Lung (tissue), 12 donors: ENCODE data around the gene OTUD6A. TPM values are rescaled to one million over a fixed set of nuclear protein-coding genes. Genes with fewer than 3 reads are reported as not detected.

Source experiments
- ATAC-seq: fragments of 200-7000 bp; cut with Tn5 transposase; one replicate; pipeline ENCODE4 v1.9.1; 2020; ENCODE audit warnings: moderate number of reproducible peaks; ENCODE audit not compliant: insufficient read depth, low FRiP score
- DNase-seq, 3 donors: peaks; one replicate each; pipeline ENCODE4 v3.0.0-alpha.2; 2013 to 2017
- H3K27ac ChIP-seq, 2 donors: one replicate each; pipeline ENCODE4 v1.5.1; 2013; ENCODE audit warnings: mild to moderate bottlenecking in 2 of 2, moderate library complexity in 2 of 2, control low read depth in 1 of 2, inconsistent platforms in 1 of 2, low read depth in 1 of 2, low read length in 1 of 2
- H3K27me3 ChIP-seq, 3 donors: one replicate each; pipeline ENCODE4 v1.5.1; 2013; ENCODE audit warnings: low read length in 2 of 3; ENCODE audit not compliant: control insufficient read depth in 3 of 3, insufficient read depth in 3 of 3
- H3K36me3 ChIP-seq, 4 donors: one replicate each; pipeline ENCODE4 v1.5.1; 2013; ENCODE audit warnings: low read length in 4 of 4, mild to moderate bottlenecking in 1 of 4, moderate library complexity in 1 of 4; ENCODE audit not compliant: control insufficient read depth in 4 of 4, insufficient read depth in 4 of 4
- H3K4me1 ChIP-seq, 5 donors: one replicate each; pipeline ENCODE4 v1.5.1; 2013; ENCODE audit warnings: low read length in 5 of 5, mild to moderate bottlenecking in 2 of 5, moderate library complexity in 1 of 5; ENCODE audit not compliant: control insufficient read depth in 5 of 5, insufficient read depth in 5 of 5
- H3K4me3 ChIP-seq: one replicate; pipeline ENCODE4 v1.5.1; 2013; ENCODE audit warnings: mild to moderate bottlenecking, control low read depth, moderate library complexity
- H3K9ac ChIP-seq, 2 donors: one replicate each; pipeline ENCODE4 v1.5.1; 2013; ENCODE audit warnings: low read length in 2 of 2, control low read depth in 1 of 2; ENCODE audit not compliant: insufficient read depth in 1 of 2
- H3K9me3 ChIP-seq, 4 donors: one replicate each; pipeline ENCODE4 v1.5.1; 2013; ENCODE audit warnings: low read length in 3 of 4, mild to moderate bottlenecking in 1 of 4, moderate library complexity in 1 of 4; ENCODE audit not compliant: control insufficient read depth in 4 of 4, insufficient read depth in 3 of 4
- CTCF ChIP-seq: IDR thresholded peaks from 2 replicates; pipeline ENCODE4 v1.5.1; 2012; ENCODE audit warnings: mild to moderate bottlenecking; ENCODE audit errors: control extremely low read depth, extremely low read depth
- WGBS, 2 donors: extraction: QIAGEN DNeasy Blood & Tissue Kit; methylation state at CpG; one replicate each; pipeline ENCODE4 v1.1.7; 2013; 5-methylcytosine and 5-hydroxymethylcytosine counted together
- polyA plus RNA-seq, 2 donors: library from polyadenylated mRNA; stranded (reverse); fragments of 200-250 nt; gene quantifications; one replicate each; pipeline ENCODE4 v1.2.1, GENCODE V29; 2013
- total RNA-seq, 2 donors: library from RNA; depleted of rRNA in 1 of 2; stranded (reverse); fragments of >200 nt in 1 of 2; gene quantifications; one replicate each; pipeline ENCODE4 v1.2.1, GENCODE V29; 2014 to 2021
- donor health status: control.
- donor health status: control.
- donor health status: Bipolar disorder and iron deficiency.
- donor health status: healthy.
- donor health status: DM: yes; HTN: yes; CAD: no.

OTUD6A gene
- total and polyA plus RNA-seq, 4 donors = not detected

GRCh38 chrX:70062961-70063550, 799 bp downstream of the OTUD6A start:
- DNase-seq (no peak), ATAC-seq (no peak)
- 86 to 97% methylated on average over 40 to 52 of the region's 52 CpGs for WGBS, 2 donors
- H3K9me3 ChIP-seq = peaks cover 0 to 8% (median 0%) of the 10 kb centered on the region in 4 donors
- H3K4me1 ChIP-seq = no peaks in the 10 kb centered on the region
- H3K27ac ChIP-seq = no peak overlapping the region
- no peak for TF ChIP-seq CTCF
- H3K36me3 ChIP-seq = no peaks in the 10 kb centered on the region
- peaks cover 0 to 24% (median 0%) of the 10 kb centered on the region in 3 donors for H3K27me3 ChIP-seq
- H3K9ac ChIP-seq = no peak overlapping the region
- H3K4me3 ChIP-seq = no peak overlapping the region

- ATAC-seq = no peak
- H3K36me3 ChIP-seq = no peaks in the 10 kb centered on the region
- H3K27ac ChIP-seq = no peak overlapping the region
These were observed 4.4 kb downstream of the OTUD6A start for GRCh38 chrX:70066646-70067045.

GRCh38 chrX:70079297-70079696, 17.0 kb downstream of the OTUD6A start:
- Histone ChIP-seq H3K4me3 (no peak overlapping the region), H3K27ac (no peak overlapping the region), H3K9ac (no peak overlapping the region), H3K9me3 (peaks cover 0 to 4% (median 0%) of the 10 kb centered on the region in 4 donors), H3K4me1 (no peaks in the 10 kb centered on the region), H3K27me3 (peaks cover 2 to 27% (median 7%) of the 10 kb centered on the region in 3 donors), H3K36me3 (no peaks in the 10 kb centered on the region)
- DNase-seq (no peak), ATAC-seq (no peak)
- TF ChIP-seq CTCF = no peak
- 86 to 99% methylated on average over 5 of the region's 5 CpGs for WGBS, 2 donors

More at GRCh38 chrX:70066646-70067045, 4.4 kb downstream of the OTUD6A start:
- WGBS, 2 donors = 78 to 94% methylated on average over 7 of the region's 7 CpGs
- H3K27me3 ChIP-seq = peaks cover 0 to 21% (median 0%) of the 10 kb centered on the region in 3 donors
- H3K9ac ChIP-seq = no peak overlapping the region
- no peaks in the 10 kb centered on the region for H3K4me1 ChIP-seq
- H3K9me3 ChIP-seq = peaks cover 0 to 8% (median 0%) of the 10 kb centered on the region in 4 donors
- H3K4me3 ChIP-seq = no peak overlapping the region
- no peak for TF ChIP-seq CTCF
- DNase-seq = no peak

GRCh38 chrX:70079870-70080269, 17.6 kb downstream of the OTUD6A start:
- no peaks in the 10 kb centered on the region for H3K36me3 ChIP-seq
- H3K27ac ChIP-seq = no peak overlapping the region
- TF ChIP-seq CTCF = no peak
- no peak overlapping the region for H3K4me3 ChIP-seq
- H3K9ac ChIP-seq = no peak overlapping the region
- ATAC-seq = no peak
- DNase-seq = no peak
- H3K27me3 ChIP-seq = peaks cover 2 to 26% (median 7%) of the 10 kb centered on the region in 3 donors
- WGBS, 2 donors = 68 to 85% methylated on average over 3 of the region's 3 CpGs
- no peaks in the 10 kb centered on the region for H3K4me1 ChIP-seq
- H3K9me3 ChIP-seq = peaks cover 0 to 4% (median 0%) of the 10 kb centered on the region in 4 donors
